Left cardiac atrium (tissue), 4 donors: ENCODE measurements around the gene ASCC1. TPM values are rescaled to one million over a fixed set of nuclear protein-coding genes. Genes with fewer than 3 reads are reported as not detected.
A peak's percentile ranks its signal among the peaks of the same experiment; 100 is the strongest.
"Not testable (repeated sequence)": the region's sequence is repeated elsewhere in the genome, so short reads cannot be mapped to it uniquely, and the experiment has no call there.

ENCODE experiments used
- ATAC-seq, 2 donors: fragments of 200-7000 bp; cut with Tn5 transposase; one replicate each; pipeline ENCODE4 v1.9.1; 2020; ENCODE audit warnings: mild to moderate bottlenecking in 2 of 2, moderate library complexity in 2 of 2
- DNase-seq: peaks from one replicate; pipeline ENCODE4 v3.0.0-alpha.2; 2020
- intact Hi-C, 2 donors: fragments of 100-400 bp; cut with DNase I; formaldehyde crosslinking; loops; one replicate each; pipeline versions ENCODE4 v1.14.1 to v1.15.1; 2022 to 2023
- total RNA-seq, 2 donors: library from RNA; stranded (reverse); fragmentation: NEBNext Ultra II Directional; extraction: Animal tissue kit (Norgen Biotek cat#: 25700); gene quantifications; one replicate each; pipeline ENCODE4 v1.2.1, GENCODE V29; 2021
- donor health status: DM: no; HTN: yes; CAD: no.
- donor health status: DM: no; HTN: yes; CAD: no; lungs with severe emphysema.
- donor health status: DM: yes; HTN: yes; CAD: no.
- donor health status: Dilated cardiomyopathy.

The ASCC1 gene
- total RNA-seq, 2 donors from 2014 or later, result 25.2 to 28.1 TPM

DNA sequence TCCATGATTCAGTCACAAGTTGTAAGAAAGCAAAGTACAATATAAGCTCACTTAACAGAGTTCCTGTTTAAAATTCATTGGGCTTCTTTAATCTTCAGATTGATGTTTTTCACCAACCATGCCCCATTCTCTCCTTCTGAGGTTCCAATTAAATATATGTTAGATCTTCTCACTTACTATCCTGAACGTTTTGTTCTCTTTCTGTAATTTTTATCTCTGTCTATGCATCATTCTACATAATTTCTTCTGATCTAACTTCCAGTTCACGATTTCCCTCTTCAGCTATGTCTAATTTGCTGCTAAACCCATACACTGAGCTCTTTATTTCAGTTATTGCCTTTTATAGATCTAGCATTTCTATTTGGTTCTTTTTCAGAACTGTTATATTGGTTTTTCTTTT, 99.7 kb downstream of the ASCC1 start:
- ATAC-seq, result no peak
- intact Hi-C loops, result no loop called here
- no peak for DNase-seq

DNA sequence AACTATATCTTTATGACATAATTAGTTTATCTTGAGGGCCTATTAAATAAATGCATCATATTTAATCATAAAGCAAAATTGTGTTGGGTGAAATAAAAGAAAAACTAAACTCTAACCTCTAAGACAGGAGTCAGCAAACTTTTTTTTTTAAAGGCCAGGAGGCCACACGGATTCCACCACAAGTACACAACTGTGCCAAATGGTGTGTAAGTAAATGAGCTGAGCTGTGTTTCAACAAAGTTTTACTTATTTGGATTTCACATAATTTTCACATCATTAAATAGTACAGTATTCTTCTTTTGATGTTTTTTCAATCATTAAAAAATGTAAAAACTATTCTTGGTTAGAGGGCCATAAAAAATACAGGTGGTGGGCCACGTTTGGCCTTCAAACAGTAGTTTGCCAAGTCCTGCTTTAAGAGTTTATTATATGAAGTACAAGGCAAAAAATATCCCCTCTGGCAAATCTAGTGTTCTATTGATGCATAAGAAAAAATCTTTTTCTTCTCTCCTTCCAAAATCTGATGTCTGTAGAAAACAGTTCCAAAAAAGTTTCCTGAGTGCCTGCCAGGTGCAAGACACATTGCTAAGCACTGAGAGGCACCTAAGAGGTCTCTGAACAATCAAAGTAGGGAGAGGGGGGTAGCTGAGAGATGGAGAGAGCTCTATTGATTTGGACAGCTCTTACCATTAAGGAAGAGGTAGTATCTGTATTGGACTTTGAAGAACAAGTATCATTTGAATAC, 101.2 kb downstream of the ASCC1 start:
- ATAC-seq, result no peak
- no peak for DNase-seq
- intact Hi-C loops, result no loop called here

DNA sequence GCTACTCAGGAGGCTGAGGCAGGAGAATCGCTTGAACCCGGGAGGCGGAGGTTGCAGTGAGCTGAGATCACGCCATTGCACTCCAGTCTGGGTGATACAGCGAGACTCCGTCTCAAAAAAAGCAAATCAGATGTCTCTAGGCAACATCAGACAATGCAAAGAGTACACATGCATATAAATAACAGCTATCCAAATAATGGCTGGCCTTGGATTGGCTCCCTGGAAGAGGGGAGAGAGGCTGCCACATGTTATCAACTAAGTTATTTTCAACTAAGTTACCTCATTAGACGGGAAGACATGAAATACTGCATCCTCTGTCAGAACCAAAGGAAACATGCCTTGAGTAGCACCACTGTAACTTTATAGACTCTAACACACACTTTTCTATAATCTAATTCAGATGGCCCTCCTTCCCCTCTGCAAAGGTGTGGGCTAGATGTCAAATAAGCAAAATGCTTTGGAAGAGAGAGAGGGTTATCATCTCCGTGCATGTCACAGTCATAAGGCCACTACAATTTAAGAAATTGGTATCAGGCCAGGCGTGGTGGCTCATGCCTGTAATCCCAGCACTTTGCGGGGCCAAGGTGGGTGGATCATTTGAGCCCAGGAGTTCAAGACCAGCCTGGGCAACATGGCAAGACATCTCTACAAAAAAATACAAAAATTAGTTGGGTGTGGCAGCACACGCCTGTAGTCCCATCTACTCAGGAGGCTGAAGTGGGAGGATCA, 105.2 kb downstream of the ASCC1 start:
- no peak for DNase-seq
- peak; percentile 71 to 75 for ATAC-seq
- intact Hi-C loops, result no loop called here

DNA sequence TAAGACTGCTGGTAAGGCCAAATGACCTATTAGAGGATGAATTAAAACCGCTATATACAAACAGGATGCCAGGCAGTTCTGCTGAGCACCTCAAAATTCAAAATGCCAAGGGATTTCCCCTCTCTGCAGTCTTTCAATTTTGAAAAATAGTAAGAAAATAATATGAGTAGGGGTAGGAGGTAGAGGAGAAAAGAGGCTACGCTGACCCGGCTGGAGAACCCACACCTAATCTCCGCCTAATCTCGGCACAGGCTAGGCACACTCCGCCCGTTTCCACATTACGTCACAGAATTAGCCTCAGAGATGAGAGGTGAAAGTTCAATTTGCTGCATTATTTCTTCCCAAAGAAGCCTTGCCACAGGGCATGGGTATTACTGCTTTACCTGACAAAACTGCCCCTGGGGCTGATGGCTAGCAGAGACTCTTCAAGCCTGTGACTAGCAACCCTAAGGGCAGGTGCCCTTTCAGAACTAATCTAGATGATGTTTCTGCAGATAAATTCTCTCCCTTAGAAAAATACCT, 106.4 kb downstream of the ASCC1 start:
- ATAC-seq (no peak), DNase-seq (no peak)
- intact Hi-C loops, result no loop called here

DNA sequence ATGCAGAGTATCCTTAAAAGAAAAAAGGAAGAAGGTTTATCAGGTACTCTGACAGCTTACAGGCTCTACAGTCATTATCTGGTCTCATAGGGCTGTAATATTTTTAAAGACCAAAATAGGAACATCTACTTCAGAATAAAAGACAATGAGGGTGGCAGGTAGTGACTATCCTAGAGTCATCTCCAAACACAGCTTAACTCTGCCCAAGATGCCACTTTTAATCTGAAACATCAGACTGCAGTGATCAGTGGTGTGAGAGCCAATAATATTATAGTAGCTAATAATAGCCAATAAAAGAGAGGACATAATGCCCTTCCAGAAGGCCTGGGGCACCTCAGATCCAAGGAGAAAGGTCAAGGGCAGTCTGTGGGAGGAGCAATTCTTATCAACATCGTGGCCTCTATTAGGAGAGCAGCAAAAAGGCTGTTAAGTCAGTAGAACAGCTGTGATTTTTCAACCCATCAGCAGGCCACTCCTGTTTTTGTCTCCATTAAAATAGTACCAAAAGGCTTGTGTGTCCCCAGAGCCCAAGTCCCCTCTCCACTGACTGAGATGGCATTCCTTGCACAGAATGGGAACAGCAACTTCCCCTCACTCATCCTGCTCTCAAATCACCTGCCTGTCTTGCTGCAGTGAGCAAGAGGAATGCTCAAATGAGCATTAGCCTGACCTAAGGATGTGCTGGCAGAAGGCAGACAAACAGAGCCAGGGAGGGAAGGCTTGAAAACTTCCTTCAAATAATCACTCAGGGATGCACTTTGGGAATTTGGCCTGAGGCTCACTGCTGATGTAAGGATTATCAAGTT, 107.0 kb downstream of the ASCC1 start:
- no peak for ATAC-seq
- DNase-seq, result no peak
- intact Hi-C loops, result no loop called here

DNA sequence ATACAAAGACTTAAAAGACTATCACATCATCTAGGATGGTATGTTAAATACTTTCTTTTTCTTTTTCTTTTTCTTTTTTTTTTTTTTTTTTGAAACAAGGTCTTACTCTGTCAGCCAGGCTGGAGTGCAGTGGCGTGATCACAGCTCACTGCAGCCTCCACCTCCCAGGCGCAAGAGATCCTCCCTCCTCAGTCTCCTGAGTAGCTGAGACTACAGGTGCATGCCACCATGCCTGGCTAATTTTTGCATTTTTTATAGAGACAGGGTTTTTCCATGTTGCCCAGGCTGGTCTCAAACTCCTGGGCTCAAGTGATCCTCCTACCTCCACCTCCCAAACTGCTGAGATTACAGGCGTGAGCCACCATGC, 108.1 kb downstream of the ASCC1 start:
- intact Hi-C loops, ATAC-seq, DNase-seq: not testable (repeated sequence)

DNA sequence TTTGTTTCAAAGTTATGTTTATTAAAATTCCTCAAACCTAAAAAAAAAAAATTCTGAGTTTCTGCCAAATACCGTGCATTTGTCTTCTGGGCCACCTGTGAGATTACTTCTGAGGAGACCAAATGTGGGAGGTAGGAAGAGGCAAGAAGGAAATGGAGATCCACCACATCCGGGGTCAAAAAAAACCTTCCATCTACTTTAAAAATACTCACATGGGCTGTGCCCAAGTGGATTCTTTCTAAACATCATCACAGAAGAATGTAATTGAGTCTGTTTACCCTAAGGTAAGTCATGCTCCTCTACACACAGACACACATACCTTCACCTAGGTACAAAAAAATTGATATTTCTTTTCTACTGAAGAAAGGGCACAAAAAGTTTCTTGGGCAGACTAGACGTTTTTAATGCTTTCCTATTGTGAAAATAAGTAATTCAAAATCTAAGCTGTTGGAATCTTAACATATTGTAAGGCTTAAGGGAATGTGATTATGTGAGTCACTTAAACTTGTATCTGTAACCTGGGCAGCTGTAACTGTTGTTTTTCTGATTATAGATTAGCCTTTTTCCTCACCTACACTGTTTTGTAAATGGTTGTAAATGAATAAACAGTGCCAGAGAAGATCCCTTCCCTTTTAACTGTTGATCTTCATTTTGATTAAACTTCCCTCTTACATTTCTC, 108.6 kb downstream of the ASCC1 start:
- intact Hi-C loops, result no loop called here
- ATAC-seq (no peak), DNase-seq (no peak)

DNA sequence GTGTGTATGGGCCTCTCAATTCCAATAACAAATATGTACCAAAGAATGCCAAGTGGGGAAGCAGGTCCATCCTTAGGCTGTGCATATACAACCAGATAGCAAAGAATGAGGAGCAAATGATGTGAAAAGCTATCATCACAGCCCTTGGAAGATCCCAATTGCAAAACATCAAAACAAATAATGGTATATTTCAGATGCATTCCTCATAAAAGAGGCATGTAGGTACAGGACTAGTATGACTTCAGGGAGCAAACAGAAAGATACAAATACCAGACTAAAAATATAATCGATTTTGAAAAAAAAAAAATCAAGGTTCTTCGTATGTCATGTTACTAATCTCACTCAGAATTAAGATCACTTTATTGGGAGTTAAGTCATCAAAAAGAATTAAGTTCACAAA, 109.2 kb downstream of the ASCC1 start:
- DNase-seq, result no peak
- ATAC-seq, result no peak
- intact Hi-C loops, result no loop called here

DNA sequence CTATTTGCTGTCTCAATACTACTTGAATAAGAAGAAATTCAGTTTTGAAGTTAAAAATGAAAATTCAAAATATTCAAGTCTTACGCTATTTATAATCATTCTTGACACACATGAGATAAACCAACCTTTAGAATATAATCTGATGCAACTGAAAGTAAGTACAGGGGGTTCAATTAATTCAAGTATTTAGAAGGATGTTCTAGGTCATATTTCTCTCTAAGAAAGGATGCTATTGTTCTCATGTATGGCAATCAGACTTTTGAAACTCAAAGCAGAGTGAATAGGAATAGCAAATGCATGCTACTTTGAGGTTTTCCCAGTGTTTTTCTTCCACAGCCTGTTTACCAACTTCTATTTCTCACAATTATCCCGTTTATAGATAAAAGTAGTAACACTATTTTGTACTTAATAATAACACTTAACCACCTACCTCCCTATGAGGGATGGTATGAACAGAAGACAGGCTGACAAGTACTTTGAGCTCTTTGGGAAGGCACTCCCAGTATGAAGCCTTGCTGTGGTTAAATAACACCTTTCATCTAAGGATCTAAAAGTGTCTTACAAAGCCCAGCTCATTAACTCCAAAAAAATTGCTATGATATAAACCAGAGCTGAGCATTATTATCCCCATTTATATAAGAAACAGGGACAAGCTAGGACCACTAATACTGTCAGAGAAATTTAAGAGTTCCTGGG, 109.8 kb downstream of the ASCC1 start:
- ATAC-seq (no peak), DNase-seq (no peak)
- intact Hi-C loops, result no loop called here

DNA sequence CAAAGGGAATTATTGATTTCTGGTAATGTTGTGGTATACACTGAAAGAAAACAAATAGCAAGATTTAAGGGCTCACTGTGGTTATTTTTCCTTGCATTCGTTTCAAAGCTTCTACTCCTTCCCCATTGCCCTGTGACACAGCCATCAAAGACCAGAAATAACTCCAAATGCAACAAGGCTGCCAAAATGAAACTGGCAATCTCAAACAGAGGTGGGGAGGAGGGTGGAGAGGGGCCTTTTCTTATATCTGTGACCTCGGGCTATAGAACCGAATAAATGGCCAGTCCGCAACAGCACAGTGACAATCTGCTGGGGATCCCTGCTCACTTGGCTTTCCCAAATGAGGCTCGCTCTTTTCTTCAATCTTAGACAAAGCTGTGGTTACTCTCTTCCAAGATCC, 110.4 kb downstream of the ASCC1 start:
- no peak for DNase-seq
- ATAC-seq, result no peak
- intact Hi-C loops, result no loop called here

DNA sequence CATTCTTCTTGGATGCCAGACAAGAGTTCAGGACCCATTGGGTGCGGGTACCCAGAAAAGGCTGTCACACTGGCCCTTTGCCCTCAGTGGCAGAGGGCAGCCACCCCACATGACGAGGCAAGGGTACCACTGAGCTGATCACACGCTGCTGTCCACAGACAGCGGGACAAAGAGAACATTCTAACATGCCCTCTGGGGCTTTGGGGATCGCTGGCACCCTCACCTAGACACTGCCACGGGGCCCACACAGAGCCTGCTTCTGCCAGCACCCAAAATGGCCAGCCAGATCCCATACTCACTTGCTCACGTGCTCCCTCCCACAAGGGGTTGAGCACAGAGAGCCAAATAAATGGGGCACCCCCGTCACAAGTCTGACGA, 111.0 kb downstream of the ASCC1 start:
- ATAC-seq (no peak), DNase-seq (no peak)
- intact Hi-C loops, result no loop called here

DNA sequence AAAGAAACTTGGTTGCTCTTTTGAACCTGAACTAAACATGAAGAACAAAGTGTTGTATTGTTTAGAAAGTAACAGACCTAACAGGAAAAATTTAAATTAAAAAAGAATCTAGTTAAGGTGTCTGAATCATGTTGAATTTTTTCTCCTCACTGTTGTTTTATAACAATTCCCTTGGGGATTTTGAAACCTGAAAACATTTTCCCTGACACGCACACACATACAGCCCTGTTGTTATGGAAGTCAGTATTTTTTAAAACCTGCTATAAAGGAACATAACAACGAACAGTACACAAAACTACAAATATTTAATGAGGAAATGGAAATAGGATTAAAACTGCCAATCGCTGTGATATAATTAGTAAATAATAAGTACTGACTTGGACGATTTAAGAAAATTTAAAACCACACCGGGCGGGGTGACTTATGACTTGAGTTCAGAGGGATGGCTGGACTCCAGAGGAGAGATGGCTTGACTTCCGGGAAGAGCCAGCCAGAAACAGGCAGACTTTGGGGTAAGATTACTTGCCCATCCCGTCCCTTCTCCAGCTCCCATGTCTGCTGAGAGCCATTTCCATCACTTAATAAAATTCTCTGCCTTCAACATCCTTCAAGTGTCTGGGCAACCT, 111.5 kb downstream of the ASCC1 start:
- intact Hi-C loops, result no loop called here
- ATAC-seq (no peak), DNase-seq (no peak)

DNA sequence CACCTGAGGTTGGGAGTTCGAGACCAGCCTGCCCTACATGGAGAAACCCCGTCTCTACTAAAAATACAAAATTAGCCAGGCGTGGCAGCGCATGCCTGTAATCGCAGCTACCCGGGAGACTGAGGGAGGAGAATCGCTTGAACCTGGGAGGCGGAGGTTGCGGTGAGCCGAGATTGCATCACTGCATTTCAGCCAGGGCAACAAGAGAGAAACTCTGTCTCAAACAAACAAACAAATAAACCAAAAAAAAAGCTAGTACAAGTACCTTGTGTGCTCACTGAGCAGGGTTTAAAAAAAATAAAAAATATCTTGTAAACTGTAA, 116.5 kb downstream of the ASCC1 start:
- intact Hi-C loops, result no loop called here
- ATAC-seq, result no peak
- DNase-seq, result no peak

DNA sequence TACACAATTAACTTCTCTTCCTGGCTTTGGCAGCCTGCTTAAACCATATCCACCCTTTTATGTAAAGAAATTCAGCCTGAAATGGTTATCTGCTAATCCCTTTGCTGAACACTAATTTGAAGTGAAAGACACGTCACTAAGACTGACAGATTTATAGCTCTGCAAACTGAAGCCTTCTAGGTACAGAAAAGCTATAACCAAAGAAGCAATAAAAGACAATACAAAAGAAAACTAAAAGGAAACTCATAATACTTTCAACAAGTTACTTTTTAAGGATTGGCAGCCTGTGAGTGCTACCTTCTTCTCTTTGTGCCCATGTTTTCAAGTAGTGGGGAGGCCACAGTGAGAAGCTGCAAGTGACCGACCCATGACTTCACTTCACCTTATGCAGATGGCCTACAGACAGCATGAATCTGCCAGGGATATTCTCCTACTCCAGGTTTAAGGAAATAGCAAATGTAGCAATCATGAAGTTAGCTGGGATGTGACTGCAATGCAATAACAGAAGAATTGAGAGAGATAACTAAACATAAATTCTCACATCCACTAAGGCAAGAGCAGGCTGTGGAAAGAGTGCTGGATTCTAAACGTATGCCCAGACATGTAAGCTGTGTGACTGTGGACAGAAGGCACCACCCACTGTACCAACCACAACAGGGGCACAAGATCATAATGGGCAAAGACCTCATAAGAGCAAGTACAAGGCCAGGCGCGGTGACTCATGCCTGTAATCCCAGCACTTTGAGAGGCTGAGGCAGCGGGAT, 117.1 kb downstream of the ASCC1 start:
- no peak for DNase-seq
- intact Hi-C loops, result no loop called here
- no peak for ATAC-seq

DNA sequence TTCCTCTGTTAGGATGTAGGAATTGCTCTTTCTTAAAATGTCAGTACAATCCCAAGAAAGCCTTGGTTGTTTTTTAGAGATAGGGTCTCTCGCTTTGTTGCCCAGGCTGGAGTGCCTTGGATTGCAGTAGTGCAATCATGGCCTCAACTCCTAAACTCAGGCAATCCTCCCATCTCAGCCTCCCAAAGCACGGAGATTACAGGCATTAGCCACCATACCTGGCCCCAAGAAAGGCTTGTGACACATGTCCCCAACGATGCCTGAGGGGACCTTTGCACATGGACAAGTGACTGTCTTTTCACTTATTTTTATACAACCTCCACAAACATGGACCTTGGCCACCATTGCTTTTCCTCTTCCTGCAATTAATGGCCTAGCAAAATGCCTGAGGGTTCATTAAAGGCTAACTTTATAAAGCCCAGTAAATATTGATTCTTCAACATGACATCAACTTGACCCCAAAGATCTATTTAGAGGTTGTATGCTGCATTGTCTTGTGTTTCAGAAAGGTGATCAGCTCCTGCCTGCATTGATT, 117.7 kb downstream of the ASCC1 start:
- no peak for ATAC-seq
- intact Hi-C loops, result no loop called here

DNA sequence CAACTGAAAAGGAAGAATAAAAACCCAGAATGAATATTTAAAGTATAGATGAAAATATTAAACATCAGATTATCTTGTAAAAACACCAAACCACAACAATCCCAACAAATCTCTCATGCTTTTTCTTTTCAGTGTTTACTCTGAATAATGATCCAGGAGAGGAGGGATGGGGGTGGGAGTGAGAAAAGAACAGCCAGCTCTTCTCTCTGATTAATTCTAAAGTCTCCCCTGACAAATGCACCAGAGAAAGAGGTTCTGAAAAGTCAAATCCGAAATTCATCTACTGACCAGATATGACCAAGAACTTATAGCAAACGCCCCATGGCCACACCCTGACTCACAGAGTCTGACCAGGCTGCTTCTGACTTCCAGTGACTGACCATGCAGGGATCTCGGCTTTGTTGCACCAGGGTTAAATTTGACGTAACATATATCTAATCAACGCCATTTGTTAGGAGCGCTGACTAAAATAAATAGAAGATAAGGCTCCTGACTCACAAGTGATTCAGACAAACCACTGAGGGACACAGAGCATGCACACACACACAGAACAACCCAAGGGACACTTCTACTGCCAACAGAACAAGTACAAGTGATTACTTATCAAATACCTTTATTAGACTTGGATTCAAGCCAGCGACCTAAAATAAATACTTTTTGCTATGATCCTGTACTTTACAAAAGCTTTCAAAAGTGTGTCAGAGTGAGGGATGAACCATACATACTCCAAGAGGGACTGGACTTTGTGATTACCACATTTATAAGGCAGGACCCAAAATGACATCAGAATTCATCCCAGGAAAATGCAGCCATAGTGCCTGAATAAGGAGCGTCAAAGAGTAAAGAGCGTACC, 118.4 kb downstream of the ASCC1 start:
- peak; percentile 86 to 97 for ATAC-seq
- intact Hi-C loops, result no loop called here
- peak; percentile 66 for DNase-seq

More for the DNA sequence above, 117.7 kb downstream of the ASCC1 start:
- no peak for DNase-seq
